SK-N-SH (cell line): ENCODE results near the gene NTM. TPM values are rescaled to one million over a fixed set of nuclear protein-coding genes. Genes with fewer than 3 reads are reported as not detected.

ENCODE experiments used
- CTCF ChIA-PET: fragments of 300-600, 350-600 bp; formaldehyde crosslinking; extraction: SDS; loops from one replicate; lab custom pipeline; 2021; lab: Yijun Ruan, JAX
- POLR2A ChIA-PET: fragments of 350-600 bp; sonication (Branson Sonifier 250); formaldehyde crosslinking; extraction: SDS; loops from one replicate; lab custom pipeline; 2020; ENCODE audit warnings: antibody characterized with exemption, inconsistent platforms; lab: Yijun Ruan, JAX
- DNase-seq: peaks from one replicate; pipeline ENCODE4 v3.0.0; 2012
- H2AFZ ChIP-seq: fragments of 200-600 bp; sonication (generic); 2 replicates; pipeline ENCODE4 v1.8.1; 2016; ENCODE audit warnings: antibody characterized with exemption, mild to moderate bottlenecking, low read depth
- H3F3A ChIP-seq: fragments of 200-600 bp; sonication (generic); replicated peaks from 2 replicates; pipeline ENCODE3; 2016; ENCODE audit warnings: antibody characterized with exemption, mild to moderate bottlenecking; ENCODE audit not compliant: insufficient read depth
- H3K27ac ChIP-seq, 2 experiments: fragments of 200-500 bp in 1 of 2; fragments of 200-600 bp in 1 of 2; sonication (Bioruptor generic) in 1 of 2; sonication (generic), shearing (Covaris generic) in 1 of 2; 2 replicates each; pipeline versions ENCODE4 v1.5.1 to v1.6.1; 2014 to 2016; ENCODE audit warnings: low read depth in 2 of 2, inconsistent platforms in 1 of 2, low read length in 1 of 2, mild to moderate bottlenecking in 1 of 2, mixed read lengths in 1 of 2
- H3K27me3 ChIP-seq: fragments of 200-600 bp; sonication (generic), shearing (Covaris generic); 2 replicates; pipeline ENCODE4 v1.6.1; 2016; ENCODE audit warnings: mixed run types; ENCODE audit not compliant: insufficient read depth
- H3K36me3 ChIP-seq, 2 experiments: fragments of 200-500 bp in 1 of 2; fragments of 200-600 bp in 1 of 2; sonication (Bioruptor generic) in 1 of 2; sonication (generic) in 1 of 2; replicated peaks in 1 of 2; 2 replicates each; pipeline versions ENCODE3 to v1.5.1; 2014 to 2016; ENCODE audit warnings: low read length in 1 of 2, mild to moderate bottlenecking in 1 of 2; ENCODE audit not compliant: insufficient read depth in 2 of 2, control insufficient read depth in 1 of 2
- H3K4me1 ChIP-seq, 2 experiments: fragments of 200-500 bp in 1 of 2; fragments of 200-600 bp in 1 of 2; sonication (Bioruptor generic) in 1 of 2; sonication (generic), shearing (Covaris generic) in 1 of 2; 2 replicates each; pipeline versions ENCODE4 v1.5.1 to v1.6.1; 2014 to 2016; ENCODE audit warnings: low read depth in 1 of 2, low read length in 1 of 2, mixed run types in 1 of 2; ENCODE audit not compliant: insufficient read depth in 2 of 2, control insufficient read depth in 1 of 2
- H3K4me2 ChIP-seq: fragments of 200-600 bp; sonication (generic), shearing (Covaris generic); 2 replicates; pipeline ENCODE4 v1.6.1; 2017; ENCODE audit warnings: mixed run types
- H3K4me3 ChIP-seq, 2 experiments: fragments of 200-500 bp in 1 of 2; fragments of 200-600 bp in 1 of 2; sonication (Bioruptor generic) in 1 of 2; sonication (generic), shearing (Covaris generic) in 1 of 2; 2 replicates each; pipeline versions ENCODE4 v1.5.1 to v1.8.1; 2014 to 2016; ENCODE audit warnings: low read depth in 2 of 2, inconsistent platforms in 1 of 2, low read length in 1 of 2, mild to moderate bottlenecking in 1 of 2, mixed read lengths in 1 of 2, moderate library complexity in 1 of 2
- H3K79me2 ChIP-seq: fragments of 200-600 bp; sonication (generic); 2 replicates; pipeline ENCODE4 v1.8.1; 2017; ENCODE audit warnings: mild to moderate bottlenecking; ENCODE audit not compliant: insufficient read depth
- H3K9ac ChIP-seq: fragments of 200-600 bp; sonication (generic); 2 replicates; pipeline ENCODE4 v1.6.1; 2017; ENCODE audit warnings: mixed run types
- H3K9me2 ChIP-seq: fragments of 200-600 bp; sonication (generic); 2 replicates; pipeline ENCODE4 v1.6.1; 2017; ENCODE audit warnings: mixed run types
- H3K9me3 ChIP-seq: fragments of 200-600 bp; sonication (generic); 2 replicates; pipeline ENCODE4 v1.6.1; 2017; ENCODE audit warnings: mixed run types, mild to moderate bottlenecking, moderate library complexity
- H4K20me1 ChIP-seq: fragments of 200-600 bp; sonication (generic); 2 replicates; pipeline ENCODE4 v1.6.1; 2017; ENCODE audit warnings: mild to moderate bottlenecking, mixed run types; ENCODE audit not compliant: insufficient read depth
- CHD2 ChIP-seq: fragments of 150-350 bp; IDR thresholded peaks from 2 replicates; pipeline ENCODE4 v1.6.1; 2018; ENCODE audit warnings: low read length; ENCODE audit not compliant: partially characterized antibody
- CTCF ChIP-seq: fragments of 200-600 bp; sonication (generic); IDR thresholded peaks from 2 replicates; pipeline ENCODE4 v1.6.1; 2017; ENCODE audit warnings: antibody characterized with exemption, mild to moderate bottlenecking, moderate library complexity
- EP300 ChIP-seq, 2 experiments: IDR thresholded peaks; 2 replicates each; pipeline versions ENCODE4 v1.4.0 to v1.6.1; 2012; ENCODE audit warnings: borderline replicate concordance in 1 of 2, low read depth in 1 of 2, low read length in 1 of 2
- FOSL2 ChIP-seq: IDR thresholded peaks from 2 replicates; pipeline ENCODE4 v1.4.0; 2012; ENCODE audit warnings: low read depth, mild to moderate bottlenecking, moderate library complexity, borderline replicate concordance
- FOXJ3 ChIP-seq: sonication (generic); formaldehyde crosslinking; IDR thresholded peaks from 2 replicates; pipeline ENCODE4 v1.5.1; 2020; ENCODE audit warnings: mild to moderate bottlenecking, missing genetic modification reagents
- GABPA ChIP-seq: IDR thresholded peaks from 2 replicates; pipeline ENCODE4 v1.4.0; 2012; ENCODE audit warnings: low read depth, mild to moderate bottlenecking
- IRF3 ChIP-seq: fragments of 150-350 bp; IDR thresholded peaks from 2 replicates; pipeline ENCODE4 v1.6.1; 2016; ENCODE audit warnings: mild to moderate bottlenecking, low read depth, low read length
- JUND ChIP-seq: IDR thresholded peaks from 2 replicates; pipeline ENCODE4 v1.4.0; 2012
- MEF2A ChIP-seq: IDR thresholded peaks from 2 replicates; pipeline ENCODE4 v1.4.0; 2012; ENCODE audit warnings: low read depth, borderline replicate concordance
- MXI1 ChIP-seq: IDR thresholded peaks from 2 replicates; pipeline ENCODE4 v1.6.1; 2012; ENCODE audit warnings: mild to moderate bottlenecking, low read depth, low read length, improper control_type of control experiment
- NFIC ChIP-seq: IDR thresholded peaks from 2 replicates; pipeline ENCODE4 v1.4.0; 2012; ENCODE audit warnings: borderline replicate concordance
- NRF1 ChIP-seq: IDR thresholded peaks from 2 replicates; pipeline ENCODE4 v1.6.1; 2012; ENCODE audit warnings: low read depth, mild to moderate bottlenecking, low read length
- POLR2AphosphoS5 ChIP-seq: IDR thresholded peaks from 2 replicates; pipeline ENCODE4 v1.6.1; 2012; ENCODE audit warnings: low read depth, low read length
- RCOR1 ChIP-seq: fragments of 150-350 bp; IDR thresholded peaks from 2 replicates; pipeline ENCODE4 v1.6.1; 2017; ENCODE audit warnings: antibody characterized with exemption, low read length
- SMC3 ChIP-seq: IDR thresholded peaks from 2 replicates; pipeline ENCODE4 v1.6.1; 2012; ENCODE audit warnings: low read depth, low read length, improper control_type of control experiment
- TAF1 ChIP-seq: IDR thresholded peaks from 2 replicates; pipeline ENCODE4 v1.6.1; 2012; ENCODE audit warnings: low read depth, mild to moderate bottlenecking, low read length, moderate library complexity, borderline replicate concordance
- TCF12 ChIP-seq: IDR thresholded peaks from 2 replicates; pipeline ENCODE4 v1.4.0; 2012
- TEAD4 ChIP-seq: IDR thresholded peaks from 2 replicates; pipeline ENCODE4 v1.4.0; 2012; ENCODE audit warnings: mild to moderate bottlenecking, borderline replicate concordance; ENCODE audit not compliant: insufficient read depth
- USF1 ChIP-seq: IDR thresholded peaks from 2 replicates; pipeline ENCODE4 v1.4.0; 2012; ENCODE audit warnings: low read depth, borderline replicate concordance
- USF2 ChIP-seq: fragments of 150-350 bp; IDR thresholded peaks from 2 replicates; pipeline ENCODE4 v1.6.1; 2017; ENCODE audit warnings: antibody characterized with exemption, low read length, low read depth, borderline replicate concordance
- YY1 ChIP-seq: IDR thresholded peaks from 2 replicates; pipeline ENCODE4 v1.4.0; 2012; ENCODE audit warnings: low read depth, mild to moderate bottlenecking
- WGBS: methylation state at CpG from one replicate; pipeline ENCODE4 v1.1.6; 2017; ENCODE audit warnings: low lambda C conversion rate; 5-methylcytosine and 5-hydroxymethylcytosine counted together
- polyA plus RNA-seq, 3 experiments: library from polyadenylated mRNA; depleted of rRNA; stranded (reverse); fragments of >200 nt; gene quantifications; 2 replicates each; pipeline ENCODE4 v1.2.3, GENCODE V29; 2012

The NTM gene
- polyA plus RNA-seq, 1 of the 3 experiments (the other 2 are of a cell fraction) = 20.0 TPM

- TF ChIP-seq TAF1 (no peak), MXI1 (no peak), POLR2AphosphoS5 (no peak), GABPA (no peak)
- TF ChIP-seq, all 33 proteins: peak for 0
Measured at GRCh38 chr11:131626788-131627187, 256.4 kb downstream of the NTM start (continued).

- ChIA-PET CTCF (interaction anchor here (1.0 to 2.0 kb wide), 2 partner anchors 45 to 564 kb away, joined by 4 to 7 read pairs; no protein-coding TSS in a partner anchor), POLR2A (no interaction called here)
- DNase-seq = no peak
- H3F3A ChIP-seq = no peaks in the 10 kb centered on the region
- H3K4me1 ChIP-seq = no peaks in the 10 kb centered on the region
- H3K4me2 ChIP-seq = no peak overlapping the region
- no peak overlapping the region for H3K27ac ChIP-seq
- no peaks in the 10 kb centered on the region for H3K27me3 ChIP-seq
- WGBS = 38% methylated on average over 6 of the region's 6 CpGs
- no peaks in the 10 kb centered on the region for H4K20me1 ChIP-seq
- no peaks in the 10 kb centered on the region for H3K9me3 ChIP-seq
- H2AFZ ChIP-seq = no peak overlapping the region
- TF ChIP-seq FOXJ3 (CRISPR knock-in tag) (no peak), RCOR1 (no peak), NFIC (no peak), POLR2AphosphoS5 (no peak), FOSL2 (no peak), GABPA (no peak)
- H3K4me3 ChIP-seq = no peak overlapping the region
- H3K9ac ChIP-seq = no peak overlapping the region
- H3K9me2 ChIP-seq = no peaks in the 10 kb centered on the region
- H3K79me2 ChIP-seq = no peaks in the 10 kb centered on the region
- no peaks in the 10 kb centered on the region for H3K36me3 ChIP-seq
Measured at GRCh38 chr11:131628739-131629138, 258.3 kb downstream of the NTM start.

GRCh38 chr11:131629925-131630540 is 259.6 kb downstream of the NTM start:
- DNase-seq = no peak
- Histone ChIP-seq H4K20me1 (no peaks in the 10 kb centered on the region), H3K9ac (no peak overlapping the region), H3F3A (no peaks in the 10 kb centered on the region), H3K4me2 (no peak overlapping the region), H3K36me3 (no peaks in the 10 kb centered on the region), H3K4me3 (no peak overlapping the region), H3K4me1 (no peaks in the 10 kb centered on the region), H3K9me3 (no peaks in the 10 kb centered on the region), H3K9me2 (no peaks in the 10 kb centered on the region), H3K27ac (no peak overlapping the region), H3K27me3 (no peaks in the 10 kb centered on the region), H3K79me2 (no peaks in the 10 kb centered on the region), H2AFZ (no peak overlapping the region)
- ChIA-PET POLR2A (no interaction called here), CTCF (interaction anchor here (1.6 to 2.0 kb wide), 2 partner anchors 44 to 50 kb away, joined by 3 to 7 read pairs; no protein-coding TSS in a partner anchor)
- 21% methylated on average over 5 of the region's 5 CpGs for WGBS
- no peak for TF ChIP-seq EP300 (IDR thresholded peaks at IDR 0.05; ENCODE audit: borderline replicate concordance in 1 of 2, low read depth in 1 of 2, low read length in 1 of 2)
- no peak for TF ChIP-seq JUND
- no peak for TF ChIP-seq YY1
- TF ChIP-seq IRF3 = no peak
- no peak for TF ChIP-seq USF2
- no peak for TF ChIP-seq TEAD4
- no peak for TF ChIP-seq RCOR1
- TF ChIP-seq MEF2A = no peak
- no peak for TF ChIP-seq CHD2
- no peak for TF ChIP-seq CTCF
- no peak for TF ChIP-seq FOSL2
- TF ChIP-seq TAF1 = no peak
- no peak for TF ChIP-seq NRF1
- no peak for TF ChIP-seq SMC3
- no peak for TF ChIP-seq TCF12
- TF ChIP-seq USF1 = no peak
